Lower leg skin (tissue), 4 donors: Measurements from ENCODE around the gene GFPT1. TPM values are rescaled to one million over a fixed set of nuclear protein-coding genes. Genes with fewer than 3 reads are reported as not detected.

ENCODE experiments used
- DNase-seq, 2 donors: peaks; one replicate each; pipeline ENCODE4 v3.0.0-alpha.2; 2019; ENCODE audit warnings: low spot score in 2 of 2
- H3K4me3 ChIP-seq: fragments of 200-600 bp; sonication (generic); 2 replicates; pipeline ENCODE4 v1.5.1; 2017; ENCODE audit warnings: mild to moderate bottlenecking, low read depth; ENCODE audit not compliant: poor library complexity, severe bottlenecking
- CTCF ChIP-seq, 3 donors: fragments of 450-650 bp; IDR thresholded peaks; one replicate each; pipeline ENCODE4 v1.5.1; 2016; ENCODE audit warnings: antibody characterized with exemption in 3 of 3, mild to moderate bottlenecking in 3 of 3, moderate library complexity in 2 of 3
- POLR2A ChIP-seq, 2 donors: fragments of 450-650 bp; IDR thresholded peaks; one replicate each; pipeline ENCODE4 v1.6.1; 2016 to 2017; ENCODE audit warnings: antibody characterized with exemption in 2 of 2, mild to moderate bottlenecking in 1 of 2, moderate library complexity in 1 of 2
- WGBS, 2 donors: methylation state at CpG; one replicate each; pipeline ENCODE4 v1.1.5; 2018; 5-methylcytosine and 5-hydroxymethylcytosine counted together
- intact Hi-C: fragments of 100-400 bp; cut with DNase I; formaldehyde crosslinking; loops from one replicate; pipeline ENCODE4 v1.15.0; 2023; ENCODE audit warnings: low total_unique reads
- total RNA-seq, 4 donors: library from RNA; depleted of rRNA; stranded (reverse); fragments of >200 nt; gene quantifications; one replicate each; pipeline ENCODE4 v1.1.0, GENCODE V29; 2016

Gene GFPT1
- total RNA-seq, 4 donors from 2014 or later, result 9.5 to 12.4 (median 11.2) TPM

GRCh38 chr2:69335311-69335710 lies 51.7 kb downstream of the GFPT1 start:
- no peak for DNase-seq
- H3K4me3 ChIP-seq, result no peak overlapping the region
- WGBS, 2 donors, result 54 to 61% methylated on average over 2 of the region's 2 CpGs
- intact Hi-C loops, result no loop called here
- TF ChIP-seq CTCF (IDR thresholded peaks at IDR 0.05) (no peak), POLR2A (IDR thresholded peaks at IDR 0.05) (no peak)

- no peak overlapping the region for H3K4me3 ChIP-seq
- WGBS, 2 donors, result 92 to 97% methylated on average over 2 of the region's 2 CpGs
- no peak for DNase-seq
- TF ChIP-seq POLR2A (IDR thresholded peaks at IDR 0.05) (no peak), CTCF (IDR thresholded peaks at IDR 0.05) (no peak)
- intact Hi-C loops, result no loop called here
Measured at GRCh38 chr2:69333352-69333751, 53.7 kb downstream of the GFPT1 start.

- TF ChIP-seq CTCF (IDR thresholded peaks at IDR 0.05) (no peak), POLR2A (IDR thresholded peaks at IDR 0.05) (no peak)
- intact Hi-C loops, result no loop called here
- no peak overlapping the region for H3K4me3 ChIP-seq
- WGBS, 2 donors, result 54 to 69% methylated on average over 2 of the region's 2 CpGs
- no peak for DNase-seq
Measured at GRCh38 chr2:69330781-69331180, 56.2 kb downstream of the GFPT1 start.

- WGBS, 2 donors, result 92 to 100% methylated on average over 1 of the region's 1 CpG
- H3K4me3 ChIP-seq, result no peak overlapping the region
- no peak for TF ChIP-seq CTCF (IDR thresholded peaks at IDR 0.05)
- no peak for TF ChIP-seq POLR2A (IDR thresholded peaks at IDR 0.05)
- intact Hi-C loops, result no loop called here
- DNase-seq, result no peak
Measured at GRCh38 chr2:69322631-69323030, 64.4 kb downstream of the GFPT1 start.

GRCh38 chr2:69316550-69316949 lies 70.5 kb downstream of the GFPT1 start:
- DNase-seq, result no peak
- no peak for TF ChIP-seq CTCF (IDR thresholded peaks at IDR 0.05)
- TF ChIP-seq POLR2A (IDR thresholded peaks at IDR 0.05), result no peak
- H3K4me3 ChIP-seq, result no peak overlapping the region
- intact Hi-C loops, result no loop called here

- DNase-seq, result no peak
- intact Hi-C loops, result no loop called here
- 95 to 96% methylated on average over 4 of the region's 4 CpGs for WGBS, 2 donors
- H3K4me3 ChIP-seq, result no peak overlapping the region
- TF ChIP-seq CTCF (IDR thresholded peaks at IDR 0.05) (no peak), POLR2A (IDR thresholded peaks at IDR 0.05) (no peak)
Measured at GRCh38 chr2:69315160-69315761, 71.8 kb downstream of the GFPT1 start.
